ENCODE data around the gene TASP1. TPM values are rescaled to one million over a fixed set of nuclear protein-coding genes. Genes with fewer than 3 reads are reported as not detected.
A peak's percentile ranks its signal among the peaks of the same experiment; 100 is the strongest.

The TASP1 gene
- total RNA-seq, 1 experiment from 2014 or later, result 9.5 TPM

- no peak overlapping the region for H2BK12ac ChIP-seq (ENCODE audit: insufficient read length, low read depth, low read length)
- no peak overlapping the region for H2BK5ac ChIP-seq (ENCODE audit: insufficient read length, low read length)
- no peak overlapping the region for H3K14ac ChIP-seq (ENCODE audit: insufficient read depth, low read length)
- H3K23ac ChIP-seq (ENCODE audit: insufficient read length, low read depth, low read length), result no peak overlapping the region
- no peak overlapping the region for H2BK15ac ChIP-seq (ENCODE audit: low read depth, low read length)
- no peak overlapping the region for H3T11ph ChIP-seq (ENCODE audit: low read length)
- no CpG with 5 or more reads among the region's 10 CpGs for WGBS (ENCODE audit: extremely low coverage, insufficient read length, low lambda C conversion rate)
- no peak overlapping the region for H3K56ac ChIP-seq (ENCODE audit: insufficient read length, low read depth, low read length)
- H4K91ac ChIP-seq (ENCODE audit: insufficient read length, low read depth, low read length), result no peak overlapping the region
- H2BK120ac ChIP-seq (ENCODE audit: low read depth, low read length, poor library complexity, severe bottlenecking), result no peak overlapping the region
- no peak for DNase-seq
- H4K20me1 ChIP-seq (ENCODE audit: control insufficient read depth, insufficient read depth, insufficient read length), result no peaks in the 10 kb centered on the region
- H4K8ac ChIP-seq (replicated peaks; ENCODE audit: insufficient read length, low read depth, low read length), result no peak overlapping the region
- no peak overlapping the region for H2AK5ac ChIP-seq (ENCODE audit: insufficient read length, low read length)
- no peak overlapping the region for H3K4ac ChIP-seq (ENCODE audit: low read depth, low read length)
- no peak overlapping the region for H3K4me2 ChIP-seq (ENCODE audit: insufficient read depth, insufficient read length, low read length)
- Mint-ChIP-seq H3K36me3 (ENCODE audit: insufficient read depth in 1 of 3, low read depth in 3 of 3) (no peaks in the 10 kb centered on the region), H3K9me3 (no peaks in the 10 kb centered on the region; a peak in 1 of 5 replicates), H3K4me1 (peaks cover 32 to 34% of the 10 kb centered on the region in 2 experiments), H3K4me3 (no peak overlapping the region), H3K27me3 (ENCODE audit: low read depth) (no peaks in the 10 kb centered on the region), H3K27ac (peak overlapping the region; percentile 18 to 89 (median 75); a peak in 4 of 7 replicates)
- no peak overlapping the region for H3K18ac ChIP-seq (ENCODE audit: insufficient read length, low read depth, low read length)
- no peak overlapping the region for H2BK20ac ChIP-seq (ENCODE audit: low read depth, low read length, poor library complexity, severe bottlenecking)
- no peak overlapping the region for H4K5ac ChIP-seq (ENCODE audit: insufficient read length, low read depth, low read length)
- H3K9me3 ChIP-seq (ENCODE audit: control insufficient read depth, low read depth, low read length), result no peaks in the 10 kb centered on the region
- no peaks in the 10 kb centered on the region for H3K23me2 ChIP-seq (ENCODE audit: insufficient read length, low read depth, low read length, poor library complexity, severe bottlenecking)
- peak overlapping the region; percentile 45 for H2AFZ ChIP-seq (ENCODE audit: low read length)
- H3K4me1 ChIP-seq (ENCODE audit: insufficient read depth, low read length), result no peaks in the 10 kb centered on the region; the same call in 1 of the 2 replicates
- no peaks in the 10 kb centered on the region for H3K27me3 ChIP-seq (ENCODE audit: insufficient read depth, low read length)
- H3K9ac ChIP-seq (ENCODE audit: extremely low read depth, insufficient read length, low read length), result no peak overlapping the region
- no peaks in the 10 kb centered on the region for H3K79me1 ChIP-seq (ENCODE audit: insufficient read depth, low read depth, low read length, poor library complexity, severe bottlenecking)
- no peak overlapping the region for H3K27ac ChIP-seq (ENCODE audit: insufficient read length, low read depth, low read length)
- no peaks in the 10 kb centered on the region for H3K79me2 ChIP-seq (ENCODE audit: insufficient read depth, low read length)
- no peak for TF ChIP-seq CTCF (conservative IDR thresholded peaks at IDR 0.05)
Observed at GRCh38 chr20:13648291-13649228, 9.8 kb upstream of the TASP1 start.

Measured in H9 (cell line).